Adrenal gland (tissue), 5 donors: ENCODE data around the gene RYR1.

ENCODE experiments used
- POLR2A ChIP-seq, 2 donors: fragments of 450-650 bp; IDR thresholded peaks; one replicate each; pipeline ENCODE4 v1.6.1; 2017; ENCODE audit warnings: antibody characterized with exemption in 2 of 2, mild to moderate bottlenecking in 2 of 2, moderate library complexity in 1 of 2
- TF ChIP-seq, protein P1 (sequence below), 6 experiments: fragments of 450-650 bp in 4 of 6; fragments of 200-600 bp in 2 of 6; sonication (generic) in 1 of 6; IDR thresholded peaks; 1 replicate in 5 of 6; 2 replicates in 1 of 6; pipeline versions ENCODE4 v1.5.1 to v1.8.0; 2016 to 2021; ENCODE audit warnings: antibody characterized with exemption in 6 of 6, mild to moderate bottlenecking in 2 of 6, moderate library complexity in 1 of 6
- donor health status: DM: no; HTN: no; CAD: no.

DNA sequence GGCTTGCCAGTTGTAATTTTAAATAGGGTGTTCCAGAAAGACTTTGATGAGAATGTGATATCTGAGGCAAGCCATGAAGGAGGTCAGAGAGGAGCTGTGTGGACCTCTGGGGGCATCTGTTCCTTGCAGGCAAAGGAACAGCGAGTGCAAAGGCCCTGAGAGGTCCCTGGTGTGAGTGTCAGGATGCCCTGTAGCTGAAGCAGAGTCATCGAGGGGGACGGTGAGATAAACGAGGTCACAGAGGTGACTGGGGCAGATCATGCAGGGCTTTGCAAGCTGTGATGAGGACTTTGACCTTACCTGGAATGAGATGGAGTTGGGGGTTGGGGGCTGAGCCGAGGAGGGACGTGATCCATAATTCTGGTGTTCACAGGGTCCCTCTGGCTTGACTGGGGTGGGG, 75.0 kb downstream of the RYR1 start:
- TF ChIP-seq, protein P1, sequence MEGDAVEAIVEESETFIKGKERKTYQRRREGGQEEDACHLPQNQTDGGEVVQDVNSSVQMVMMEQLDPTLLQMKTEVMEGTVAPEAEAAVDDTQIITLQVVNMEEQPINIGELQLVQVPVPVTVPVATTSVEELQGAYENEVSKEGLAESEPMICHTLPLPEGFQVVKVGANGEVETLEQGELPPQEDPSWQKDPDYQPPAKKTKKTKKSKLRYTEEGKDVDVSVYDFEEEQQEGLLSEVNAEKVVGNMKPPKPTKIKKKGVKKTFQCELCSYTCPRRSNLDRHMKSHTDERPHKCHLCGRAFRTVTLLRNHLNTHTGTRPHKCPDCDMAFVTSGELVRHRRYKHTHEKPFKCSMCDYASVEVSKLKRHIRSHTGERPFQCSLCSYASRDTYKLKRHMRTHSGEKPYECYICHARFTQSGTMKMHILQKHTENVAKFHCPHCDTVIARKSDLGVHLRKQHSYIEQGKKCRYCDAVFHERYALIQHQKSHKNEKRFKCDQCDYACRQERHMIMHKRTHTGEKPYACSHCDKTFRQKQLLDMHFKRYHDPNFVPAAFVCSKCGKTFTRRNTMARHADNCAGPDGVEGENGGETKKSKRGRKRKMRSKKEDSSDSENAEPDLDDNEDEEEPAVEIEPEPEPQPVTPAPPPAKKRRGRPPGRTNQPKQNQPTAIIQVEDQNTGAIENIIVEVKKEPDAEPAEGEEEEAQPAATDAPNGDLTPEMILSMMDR (IDR thresholded peaks at IDR 0.05), result no peak
- no peak for TF ChIP-seq POLR2A (IDR thresholded peaks at IDR 0.05)
